ENCODE measurements around the gene CARM1.

CARM1 gene

GRCh38 chr19:10878253-10878652 is 6.9 kb downstream of the CARM1 start:
- DNase-seq (ENCODE audit: low read depth): no peak
- H3K4me3 ChIP-seq (ENCODE audit: low read length): no peak overlapping the region
- no peak for TF ChIP-seq CTCF (conservative IDR thresholded peaks at IDR 0.05; ENCODE audit: low read depth, low read length)

- no peak for DNase-seq (ENCODE audit: low read depth)
- no peak for TF ChIP-seq CTCF (conservative IDR thresholded peaks at IDR 0.05; ENCODE audit: low read depth, low read length)
- no peak overlapping the region for H3K4me3 ChIP-seq (ENCODE audit: low read length)
Measured at GRCh38 chr19:10881403-10882107, 10.2 kb downstream of the CARM1 start.

GRCh38 chr19:10882108-10882457 is 10.7 kb downstream of the CARM1 start:
- no peak for TF ChIP-seq CTCF (conservative IDR thresholded peaks at IDR 0.05; ENCODE audit: low read depth, low read length)
- no peak for DNase-seq (ENCODE audit: low read depth)
- no peak overlapping the region for H3K4me3 ChIP-seq (ENCODE audit: low read length)

GRCh38 chr19:10884274-10884673 is 12.9 kb downstream of the CARM1 start:
- no peak for DNase-seq (ENCODE audit: low read depth)
- no peak for TF ChIP-seq CTCF (conservative IDR thresholded peaks at IDR 0.05; ENCODE audit: low read depth, low read length)
- no peak overlapping the region for H3K4me3 ChIP-seq (ENCODE audit: low read length)

GRCh38 chr19:10885201-10886169 is 14.1 kb downstream of the CARM1 start:
- no peak for TF ChIP-seq CTCF (conservative IDR thresholded peaks at IDR 0.05; ENCODE audit: low read depth, low read length)
- no peak for DNase-seq (ENCODE audit: low read depth)
- H3K4me3 ChIP-seq (ENCODE audit: low read length): no peak overlapping the region

- TF ChIP-seq CTCF (conservative IDR thresholded peaks at IDR 0.05; ENCODE audit: low read depth, low read length): no peak
- no peak for DNase-seq (ENCODE audit: low read depth)
- H3K4me3 ChIP-seq (ENCODE audit: low read length): no peak overlapping the region
Measured at GRCh38 chr19:10887616-10888367, 16.4 kb downstream of the CARM1 start.

Data from retinal pigment epithelial cell (primary cell).